ENCODE data around the gene RNF217.
"Not testable (repeated sequence)": the region's sequence is repeated elsewhere in the genome, so short reads cannot be mapped to it uniquely, and the experiment has no call there.

The RNF217 gene

DNA sequence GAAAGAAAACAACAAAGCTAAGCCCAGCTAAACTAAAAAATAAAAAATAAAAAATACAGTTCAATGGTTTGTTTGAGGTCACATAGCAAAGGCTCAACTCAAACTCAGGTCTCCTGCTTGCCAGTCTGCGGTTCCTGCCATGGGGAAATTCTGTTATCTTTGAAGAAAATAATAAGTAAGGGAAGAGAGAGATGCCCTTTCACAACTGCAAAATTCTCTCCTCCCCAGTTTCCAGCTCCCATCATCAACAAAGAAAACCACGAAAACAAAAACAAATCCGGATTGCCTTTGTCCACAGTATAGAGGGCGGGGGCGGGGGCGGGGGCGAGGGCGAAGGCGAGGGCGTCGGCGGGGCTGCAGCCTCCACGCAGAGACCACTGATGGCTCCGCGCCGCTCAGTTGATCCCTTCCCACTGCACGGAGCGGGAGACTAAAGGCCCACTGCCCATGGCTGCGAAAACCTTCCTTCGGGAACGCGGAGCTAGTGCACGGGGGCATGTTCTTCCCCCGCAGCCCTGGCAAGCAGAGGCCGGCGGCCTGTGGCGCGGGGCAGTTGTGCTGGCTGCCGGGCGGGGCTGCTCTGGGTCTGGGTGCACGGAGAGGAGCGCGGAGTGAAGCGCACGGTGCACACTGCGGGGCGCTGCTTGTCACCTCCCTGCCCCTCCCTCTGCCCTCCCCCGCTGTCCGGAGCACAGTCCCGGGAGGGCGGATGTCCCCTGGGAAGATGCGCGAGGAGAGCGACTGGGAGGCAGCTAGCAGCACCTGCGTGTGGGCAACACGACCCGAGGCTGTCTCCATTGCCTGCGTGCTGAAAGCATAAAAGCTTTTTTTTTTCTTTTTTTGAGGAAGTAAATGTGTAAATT lies 137.2 kb downstream of the RNF217 start:
- peak; percentile 79 for DNase-seq (ENCODE audit: low spot score)

DNA sequence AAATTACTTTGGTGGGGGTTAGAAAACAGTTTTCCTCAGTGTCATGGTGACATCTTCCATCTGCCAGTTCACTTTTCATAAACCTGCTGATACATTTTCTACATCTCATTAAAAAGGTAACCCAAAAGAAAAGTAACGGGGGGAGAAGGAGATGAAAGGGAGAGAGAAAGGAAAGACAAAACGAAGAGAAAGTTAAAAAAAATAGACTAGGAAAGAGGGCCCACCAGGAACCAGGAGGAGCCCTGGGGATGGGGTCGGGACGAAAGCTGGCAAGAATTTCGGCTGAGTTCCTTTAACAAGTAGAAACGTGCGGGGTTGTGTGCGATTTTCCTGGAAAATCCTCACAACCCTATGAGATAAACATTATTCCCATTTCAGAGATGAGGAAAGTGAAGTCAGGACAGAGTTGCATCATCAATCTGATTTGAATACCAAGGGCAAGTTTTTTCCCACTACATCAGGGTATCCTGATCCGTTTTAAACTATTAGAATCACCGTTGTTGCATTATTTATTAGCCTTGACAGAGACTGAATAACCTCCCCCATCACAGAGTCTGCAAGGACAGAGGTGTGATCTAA lies 137.9 kb downstream of the RNF217 start:
- no peak for DNase-seq (ENCODE audit: low spot score)

DNA sequence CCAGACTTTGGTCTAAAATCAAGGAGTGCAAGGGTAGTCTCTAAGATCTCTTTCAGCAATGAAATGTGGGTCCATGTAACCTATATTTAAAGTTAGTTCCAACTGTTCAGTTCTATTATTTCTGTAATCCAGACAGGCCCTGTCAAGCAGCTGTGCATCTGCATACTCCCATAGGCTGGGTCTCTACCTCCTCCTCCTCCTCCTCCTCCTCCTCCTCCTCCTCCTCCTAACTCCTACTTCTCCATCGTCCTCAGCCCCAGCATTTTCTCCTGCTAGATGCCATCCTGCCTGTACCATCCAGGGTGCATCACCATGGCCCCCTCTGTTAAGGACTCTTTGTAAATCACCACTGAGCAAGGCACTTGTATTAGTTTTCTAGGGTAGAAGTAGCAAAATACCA lies 138.9 kb downstream of the RNF217 start:
- no peak for DNase-seq (ENCODE audit: low spot score)

DNA sequence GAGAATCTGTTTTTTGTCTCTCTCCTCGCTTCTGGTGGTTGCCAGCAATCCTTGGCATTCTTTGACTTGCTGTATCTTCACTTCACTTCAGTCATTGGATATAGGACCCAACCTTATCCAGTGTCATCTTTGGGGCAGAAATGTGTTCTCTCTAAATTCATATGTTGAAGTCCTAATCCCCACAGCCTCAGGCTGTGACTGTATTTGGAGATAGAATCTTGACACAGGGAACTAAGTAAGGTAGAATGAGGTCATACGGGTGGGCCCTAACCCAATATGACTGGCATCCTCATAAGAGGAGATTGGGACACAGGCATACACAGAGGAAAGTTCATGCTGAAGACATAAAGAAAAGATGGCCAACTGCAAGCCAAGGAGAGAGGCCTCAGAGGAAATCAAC lies 139.4 kb downstream of the RNF217 start:
- no peak for DNase-seq (ENCODE audit: low spot score)

DNA sequence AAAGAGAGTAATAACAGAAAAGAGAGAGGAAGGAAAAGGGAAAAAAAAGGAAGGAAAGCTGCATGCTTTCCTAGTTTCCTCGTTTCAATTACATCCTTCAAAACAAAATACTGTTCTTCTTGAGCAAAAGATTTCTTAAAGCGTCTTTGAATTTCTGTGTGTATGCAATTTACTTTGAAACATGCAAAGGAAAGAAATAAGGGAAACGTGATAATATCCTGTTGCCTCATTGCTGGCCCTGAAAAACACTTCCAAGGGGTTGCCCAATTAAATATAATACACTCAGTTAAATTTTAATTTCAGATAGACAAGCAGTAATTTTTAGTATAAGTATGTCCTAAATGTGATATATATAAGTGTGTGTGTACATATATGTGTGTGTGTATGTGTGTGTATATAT lies 140.2 kb downstream of the RNF217 start:
- DNase-seq (ENCODE audit: low spot score) = no peak

DNA sequence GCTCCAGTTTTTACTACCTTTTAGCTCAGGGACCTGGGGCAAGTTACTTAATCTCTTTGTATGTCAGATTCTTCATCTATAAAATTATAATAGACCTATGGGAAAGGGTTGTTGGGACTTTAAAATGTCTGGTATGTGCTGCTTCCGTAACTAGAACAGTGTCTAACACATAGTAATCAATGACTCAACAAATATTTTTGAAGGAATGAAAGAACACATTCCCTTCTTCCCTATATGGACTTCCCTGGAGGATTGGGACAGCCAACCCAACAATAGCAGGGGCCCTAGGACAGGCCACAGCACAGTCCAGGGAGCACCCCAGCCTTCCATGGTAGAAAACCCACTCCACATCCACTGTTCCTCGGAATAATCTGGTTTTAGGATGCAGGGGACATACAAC lies 140.7 kb downstream of the RNF217 start:
- peak; percentile 15 for DNase-seq (ENCODE audit: low spot score)

DNA sequence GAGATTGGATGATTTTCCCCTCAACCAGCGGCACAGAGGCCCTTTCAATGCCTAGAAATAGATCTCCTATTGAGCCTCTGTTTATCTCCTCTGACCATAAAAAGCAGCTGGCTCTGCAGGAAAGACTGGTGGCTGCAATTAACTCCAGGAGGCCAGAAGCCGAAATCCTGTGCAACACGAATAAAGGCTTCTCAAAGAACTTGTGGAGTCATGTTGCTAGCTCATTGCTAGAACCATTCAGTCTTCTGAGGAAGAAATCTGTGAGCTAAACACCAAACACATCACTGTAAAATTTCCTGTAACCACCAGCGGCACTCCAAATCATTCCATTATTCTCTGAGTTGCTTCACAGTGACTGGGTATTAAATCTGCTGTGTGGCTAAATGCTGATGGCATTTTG lies 142.2 kb downstream of the RNF217 start:
- DNase-seq (ENCODE audit: low spot score) = peak; percentile 45

DNA sequence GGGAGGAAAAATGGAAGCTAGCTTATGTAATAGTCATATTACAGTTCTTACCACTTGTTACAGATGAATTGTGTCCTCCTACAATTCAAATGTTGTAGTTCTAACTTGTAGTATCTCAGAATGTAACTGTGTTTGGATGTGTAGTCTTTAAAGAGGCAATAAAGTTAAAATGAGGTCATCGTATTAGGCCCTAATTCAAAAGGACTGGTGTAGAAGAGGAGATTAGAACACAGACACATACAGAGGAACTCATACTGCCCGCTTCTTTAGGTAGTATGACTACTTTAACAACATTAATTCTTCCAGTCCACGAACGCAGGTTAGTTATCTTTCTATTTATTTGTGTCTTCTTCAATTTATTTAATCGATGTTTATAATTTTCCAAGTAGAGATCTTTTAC lies 144.8 kb downstream of the RNF217 start:
- no peak for DNase-seq (ENCODE audit: low spot score)

DNA sequence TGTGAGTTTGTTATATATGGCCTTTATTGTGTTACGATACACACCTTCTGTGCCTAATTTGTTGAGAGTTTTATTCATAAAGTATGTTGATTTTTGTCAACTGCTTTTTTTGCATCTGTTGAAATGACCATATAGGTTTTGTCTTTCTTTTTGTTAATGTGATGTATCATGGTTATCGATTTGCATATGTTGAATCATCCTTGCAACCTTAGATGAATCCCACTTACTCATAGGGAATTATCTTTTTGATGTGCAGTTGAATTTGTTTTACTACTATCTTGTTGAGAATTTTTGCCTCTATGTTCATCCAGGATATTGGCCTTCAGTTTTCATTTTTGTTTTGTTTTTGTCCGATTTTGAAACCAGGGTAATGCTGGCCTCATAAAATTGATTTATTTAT lies 145.7 kb downstream of the RNF217 start:
- DNase-seq (ENCODE audit: low spot score) = no peak

DNA sequence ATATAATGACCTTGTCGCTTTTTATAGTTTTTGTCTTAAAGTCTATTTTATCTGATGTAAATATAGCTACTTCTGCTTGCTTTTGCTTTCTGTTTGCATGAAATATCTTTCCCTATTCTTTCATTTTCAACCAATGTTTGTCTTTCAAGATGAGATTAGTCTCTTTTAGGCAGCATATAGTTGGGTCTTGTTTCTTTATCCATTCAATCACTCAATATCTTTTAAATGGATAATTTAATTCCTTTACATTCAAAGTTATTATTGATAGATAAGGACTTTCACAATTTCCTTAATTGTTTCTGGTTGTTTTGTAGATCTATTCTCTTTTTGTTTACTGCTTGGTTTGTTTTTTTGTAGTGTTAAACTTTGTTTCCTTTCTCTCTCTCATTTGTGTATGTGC lies 147.8 kb downstream of the RNF217 start:
- no peak for DNase-seq (ENCODE audit: low spot score)

DNA sequence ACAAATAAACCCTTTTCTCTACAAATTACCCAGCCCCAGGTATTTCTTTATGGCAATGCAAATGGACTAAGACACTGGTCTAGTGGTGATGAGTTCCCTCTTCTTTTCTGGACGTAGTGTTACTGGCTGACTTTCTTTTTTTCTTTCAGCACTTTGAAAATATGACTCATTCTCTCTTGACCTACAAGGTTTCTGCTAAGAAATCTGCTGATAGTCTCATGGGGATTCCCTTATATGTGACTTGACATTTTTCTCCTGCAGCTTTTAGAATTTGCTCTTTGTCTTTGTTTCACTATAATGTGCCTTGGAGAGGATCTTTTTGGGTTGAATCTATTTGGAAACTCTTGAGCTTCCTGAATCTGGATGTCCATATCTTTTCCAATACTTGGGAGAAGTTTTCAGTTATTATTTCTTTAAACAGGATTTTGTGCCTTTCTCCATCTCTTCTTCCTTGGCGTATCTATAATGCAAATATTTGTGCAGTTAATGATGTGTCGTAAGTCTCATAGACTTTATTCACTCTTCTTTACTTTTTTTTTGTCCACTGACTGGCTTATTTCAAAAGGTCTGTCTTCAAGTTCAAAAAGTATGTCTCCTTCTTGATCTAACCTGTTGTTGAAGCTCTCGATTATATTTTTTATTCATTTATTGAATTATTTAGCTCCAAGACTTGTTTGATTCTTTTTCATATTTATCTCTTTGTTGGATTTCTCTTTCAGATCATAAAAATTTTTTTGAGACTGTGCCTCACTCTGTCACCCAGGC lies 149.2 kb downstream of the RNF217 start:
- no peak for DNase-seq (ENCODE audit: low spot score)

DNA sequence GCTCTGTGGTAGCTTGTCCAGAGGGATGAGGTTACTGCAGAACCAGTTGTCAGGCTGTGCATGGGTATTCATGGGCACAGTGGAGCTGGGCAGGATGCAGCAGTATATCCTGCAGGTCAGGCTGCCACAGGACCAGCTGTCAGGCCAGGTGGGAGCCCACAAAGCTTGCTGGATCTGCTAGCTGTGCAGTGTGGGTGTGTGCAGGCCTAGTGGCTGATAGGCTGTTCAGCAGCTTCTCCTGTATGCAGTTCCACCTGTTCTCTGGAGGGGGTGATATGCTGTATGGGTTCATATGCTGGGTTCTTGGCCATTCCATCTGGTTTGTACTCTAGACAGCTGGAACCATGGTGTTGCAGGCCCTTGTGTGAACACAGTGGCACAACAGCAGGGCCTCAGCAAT lies 150.7 kb downstream of the RNF217 start:
- DNase-seq (ENCODE audit: low spot score) = no peak

DNA sequence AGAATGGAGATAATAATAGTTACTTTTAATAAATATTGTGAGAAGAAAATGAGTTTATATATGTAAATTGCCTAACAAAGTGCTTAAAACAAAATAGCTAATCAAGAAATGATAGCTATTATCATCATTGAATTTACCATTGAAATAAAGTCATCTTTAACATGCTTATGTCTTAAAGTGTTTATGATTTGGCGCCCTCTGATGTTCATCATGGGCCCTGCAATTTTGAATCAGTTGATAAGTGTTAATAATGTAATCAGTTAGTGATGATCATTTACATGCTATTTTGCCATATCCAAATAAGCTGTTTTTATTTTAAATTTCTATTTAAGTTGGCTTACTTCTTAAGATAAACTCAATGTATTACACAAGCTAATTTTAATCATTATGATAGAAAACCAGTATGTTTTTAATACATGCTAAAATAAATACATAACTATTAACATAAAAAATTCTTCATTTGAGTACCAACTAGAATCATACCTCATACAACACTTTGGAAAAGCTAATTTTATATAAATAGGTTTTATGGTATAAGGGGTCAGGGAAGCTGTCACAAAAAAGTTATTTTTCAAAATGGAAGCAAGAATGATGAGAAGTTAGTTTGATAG lies 152.1 kb downstream of the RNF217 start:
- DNase-seq (ENCODE audit: low spot score) = peak; percentile 23

DNA sequence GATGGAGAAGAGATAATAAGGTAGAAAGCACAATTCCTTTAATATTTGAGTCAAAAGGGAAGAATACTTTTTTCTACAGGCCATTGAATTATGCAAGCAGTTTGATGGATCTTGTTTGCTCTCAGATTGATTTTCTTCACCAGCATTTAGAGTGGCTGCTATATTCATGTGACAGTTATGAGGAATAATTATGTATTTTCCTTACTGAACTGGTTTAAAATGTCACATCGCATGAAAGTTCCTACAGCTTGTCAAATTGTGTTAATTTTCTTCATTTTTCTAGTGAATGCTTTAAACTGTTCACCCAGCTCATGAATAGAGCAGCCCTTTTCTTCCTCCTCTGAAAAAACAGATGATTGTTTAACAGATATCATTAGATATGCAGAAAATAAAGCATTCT lies 153.9 kb downstream of the RNF217 start:
- no peak for DNase-seq (ENCODE audit: low spot score)

DNA sequence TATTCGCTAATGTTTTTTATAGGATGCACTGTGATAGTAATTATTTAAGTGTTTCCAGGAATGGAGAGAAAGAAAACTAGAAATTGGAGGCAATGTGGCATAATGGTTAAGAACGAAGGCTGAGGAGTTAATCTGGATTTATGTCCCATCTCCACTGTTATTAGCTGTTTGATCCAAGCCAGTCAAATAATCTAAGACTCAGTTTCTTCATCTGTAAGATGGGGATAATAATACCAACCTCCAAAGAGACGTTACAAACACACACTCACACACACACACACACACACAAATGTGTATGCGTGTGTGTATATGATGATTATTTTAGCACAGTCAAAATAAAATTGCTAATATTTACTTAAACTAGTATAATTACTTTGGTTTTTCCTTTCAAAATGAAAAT lies 154.5 kb downstream of the RNF217 start:
- no peak for DNase-seq (ENCODE audit: low spot score)

DNA sequence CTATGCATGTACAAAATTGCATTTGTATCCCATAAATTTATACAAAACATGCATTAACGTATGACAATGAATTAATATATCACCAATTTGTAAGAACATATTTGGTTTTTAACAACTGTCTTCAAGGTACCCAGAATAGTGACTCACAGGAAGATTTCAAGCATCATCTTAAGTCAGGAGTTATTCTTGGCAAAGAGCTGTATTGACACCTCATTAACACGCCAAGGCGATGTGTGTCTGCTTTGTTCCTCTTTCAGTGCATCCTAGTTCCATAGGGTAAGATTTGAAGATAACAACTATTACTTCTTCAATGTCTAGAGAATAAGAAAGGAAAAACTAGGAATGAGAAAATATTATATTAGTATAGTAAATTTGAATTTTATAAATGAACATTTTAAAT lies 155.6 kb downstream of the RNF217 start:
- DNase-seq (ENCODE audit: low spot score) = no peak

DNA sequence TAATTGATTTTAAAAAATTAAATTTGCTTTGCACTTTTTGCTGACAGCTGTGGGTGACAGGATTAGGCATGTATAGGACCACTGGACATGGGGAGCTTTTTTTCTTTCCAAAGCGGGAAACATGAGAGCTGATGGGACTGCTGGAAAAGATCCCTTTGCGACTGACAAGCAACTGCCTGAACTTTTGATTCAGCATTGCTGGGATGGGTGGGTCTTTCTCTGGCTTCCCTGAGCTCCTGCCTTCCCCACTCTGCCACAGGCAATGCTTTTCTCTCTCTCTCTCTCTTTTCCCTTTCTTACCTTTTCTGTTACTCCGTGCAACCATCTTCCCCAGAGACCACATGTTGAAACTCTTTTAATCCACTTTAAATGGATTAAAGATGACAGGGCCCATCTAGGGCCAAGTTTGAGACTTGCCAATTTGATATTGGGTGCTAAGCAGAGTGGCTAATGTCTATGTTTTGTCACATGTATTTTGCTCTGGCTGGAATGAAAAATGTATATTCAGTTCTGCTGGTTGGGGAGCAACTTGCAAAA lies 157.9 kb downstream of the RNF217 start:
- DNase-seq (ENCODE audit: low spot score) = no peak

DNA sequence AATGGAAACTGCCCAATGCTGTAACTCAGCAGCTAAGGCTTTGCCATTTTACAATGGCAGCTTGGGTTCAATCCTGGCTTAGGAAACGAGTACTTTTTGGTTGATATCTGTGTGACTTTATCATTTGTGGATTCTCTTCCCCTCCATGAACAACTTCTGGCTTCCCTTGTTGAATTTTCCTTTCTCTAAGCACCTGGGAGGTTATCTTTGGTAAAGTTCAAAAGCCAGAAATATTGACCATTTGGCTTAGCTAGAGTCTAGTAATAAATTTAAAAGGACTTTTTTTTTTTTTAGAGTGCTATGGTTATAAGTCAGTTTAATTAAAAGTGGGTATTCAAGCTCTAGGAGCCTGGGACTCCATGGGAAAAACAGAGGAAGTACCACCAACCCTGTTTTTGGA lies 159.7 kb downstream of the RNF217 start:
- no peak for DNase-seq (ENCODE audit: low spot score)

DNA sequence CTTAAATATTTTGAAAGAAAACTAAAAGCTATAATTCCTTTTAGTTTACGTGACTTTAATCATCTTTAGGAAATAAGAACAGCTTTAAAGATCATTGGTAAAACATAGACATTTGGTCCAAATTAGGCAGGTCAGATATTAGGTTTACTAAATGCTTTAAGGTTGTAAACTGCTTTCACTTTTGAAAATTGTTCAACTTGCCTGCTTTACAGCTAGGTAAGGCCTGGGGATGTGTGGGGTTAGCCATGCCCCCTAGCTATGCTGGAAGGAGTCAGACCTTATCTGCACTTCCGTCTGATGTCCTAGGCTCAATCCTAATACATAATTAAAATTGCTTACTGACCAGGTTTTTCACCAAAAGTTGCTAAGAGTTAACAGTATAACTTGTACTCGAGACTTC lies 160.8 kb downstream of the RNF217 start:
- no peak for DNase-seq (ENCODE audit: low spot score)

DNA sequence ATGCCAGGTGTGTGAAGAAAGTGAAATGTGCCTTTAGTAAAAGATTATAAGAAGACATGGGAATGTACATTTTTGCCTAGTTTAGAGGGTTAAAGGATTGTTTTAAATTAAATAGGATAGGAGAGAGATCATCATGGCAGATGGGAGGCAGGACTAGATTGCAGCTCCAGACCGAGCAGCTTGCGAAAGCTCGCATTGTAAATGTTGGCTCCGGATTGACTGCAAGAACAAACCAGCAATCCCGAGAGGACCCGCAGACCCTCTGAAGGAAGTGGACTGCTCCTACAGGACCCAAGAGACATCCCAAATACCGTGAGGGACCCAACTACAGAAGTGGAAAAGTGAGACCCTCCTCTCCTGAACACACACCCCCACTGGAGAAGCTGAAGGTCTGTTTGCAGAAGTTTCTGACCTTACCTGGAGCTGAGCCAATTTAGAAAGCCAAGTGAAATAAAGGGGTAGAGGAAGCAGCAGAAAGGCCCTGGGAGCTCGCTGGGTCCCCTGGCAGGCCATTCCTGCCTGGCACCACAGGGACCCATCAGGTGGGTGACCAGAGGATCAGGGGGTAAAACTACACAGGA lies 161.3 kb downstream of the RNF217 start:
- no peak for DNase-seq (ENCODE audit: low spot score)

DNA sequence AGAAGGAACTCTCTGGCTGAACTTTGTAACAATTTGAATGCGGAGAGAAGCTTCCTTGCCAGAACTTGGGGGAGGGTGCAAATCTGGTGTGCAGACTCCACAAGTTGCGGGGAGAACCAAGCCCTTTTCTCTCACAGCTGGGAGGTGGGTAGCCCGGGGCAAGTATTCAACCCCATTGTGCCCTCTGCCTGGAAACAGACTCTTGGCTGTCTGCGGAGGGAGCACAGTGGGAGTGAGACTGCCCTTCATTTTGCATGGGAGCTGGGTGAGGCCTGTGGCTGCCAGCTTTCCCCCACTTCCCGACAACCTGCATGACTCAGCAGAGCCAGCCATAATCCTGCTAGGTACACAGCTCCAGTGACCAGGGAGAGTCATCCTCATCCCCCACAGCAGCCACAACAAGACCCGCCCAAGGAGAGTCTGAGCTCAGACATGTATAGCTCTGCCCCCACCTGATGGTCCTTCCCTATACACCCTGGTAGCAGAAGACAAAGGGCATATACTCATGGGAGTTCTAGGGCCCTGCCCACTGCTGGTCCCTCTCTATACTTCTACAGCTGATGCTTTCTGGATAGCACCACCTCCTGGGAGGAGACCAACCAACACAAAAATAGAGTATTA lies 161.9 kb downstream of the RNF217 start:
- no peak for DNase-seq (ENCODE audit: low spot score)

DNA sequence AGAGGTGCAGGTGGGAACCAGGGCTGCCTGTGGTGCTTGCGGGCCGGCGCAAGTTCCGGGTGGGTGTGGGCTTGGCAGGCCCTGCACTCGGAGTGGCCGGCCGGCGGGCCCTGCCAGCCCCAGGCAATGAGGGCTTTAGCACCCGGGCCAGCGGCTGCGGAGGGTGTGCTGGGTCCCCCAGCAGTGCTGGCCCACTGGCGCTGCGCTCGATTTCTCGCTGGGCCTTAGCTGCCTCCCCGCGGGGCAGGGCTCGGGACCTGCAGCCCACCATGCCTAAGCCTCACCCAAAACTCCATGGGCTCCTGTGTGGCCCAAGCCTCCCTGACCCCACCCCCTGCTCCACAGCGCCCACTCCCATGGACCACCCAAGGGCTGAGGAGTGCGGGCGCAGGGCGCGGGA lies 163.6 kb downstream of the RNF217 start:
- not testable (repeated sequence) for DNase-seq (ENCODE audit: low spot score)

Measured in iPS-NIHi11 (cell line).